Mesenteric fat pad (tissue), 1 donor: Measurements from ENCODE around the gene NXPE1. TPM values are rescaled to one million over a fixed set of nuclear protein-coding genes. Genes with fewer than 3 reads are reported as not detected.
"Not testable (repeated sequence)": the region's sequence is repeated elsewhere in the genome, so short reads cannot be mapped to it uniquely, and the experiment has no call there.

Experiments used
- DNase-seq: peaks from one replicate; pipeline ENCODE4 v3.0.0-alpha.2; 2020; ENCODE audit warnings: low spot score
- long read RNA-seq: library from polyadenylated mRNA; unstranded; transcript quantifications from one replicate; pipeline ENCODE4 v2.0.0, GENCODE V29; 2020
- total RNA-seq: library from RNA; stranded (reverse); fragmentation: NEBNext Ultra II Directional; extraction: Animal tissue kit (Norgen Biotek cat#: 25700); gene quantifications from one replicate; pipeline ENCODE4 v1.2.1, GENCODE V29; 2021
- donor health status: DM: yes; HTN: yes; CAD: no.

NXPE1 gene
- not detected for total RNA-seq
- long read RNA-seq = 0 reads

- no peak for DNase-seq
These were observed at the start of gene NXPE1 for GRCh38 chr11:114559425-114560310. Gene NXPE1 (minus strand): TSS chr11:114559881. CDS start chr11:114551201, 8,680 bp downstream.

- no peak for DNase-seq
These were observed 49.7 kb upstream of the NXPE1 start for GRCh38 chr11:114609429-114609828.

- not testable (repeated sequence) for DNase-seq
These were observed 48.9 kb upstream of the NXPE1 start for GRCh38 chr11:114608605-114609004.

- DNase-seq = no peak
These were observed 48.2 kb upstream of the NXPE1 start for GRCh38 chr11:114607753-114608459.

- DNase-seq = not testable (repeated sequence)
These were observed 47.1 kb upstream of the NXPE1 start for GRCh38 chr11:114606802-114607075.

- no peak for DNase-seq
These were observed 46.5 kb upstream of the NXPE1 start for GRCh38 chr11:114606003-114606801.

GRCh38 chr11:114605370-114605769 is 45.7 kb upstream of the NXPE1 start:
- DNase-seq = no peak

- no peak for DNase-seq
These were observed 45.2 kb upstream of the NXPE1 start for GRCh38 chr11:114604886-114605285.

- no peak for DNase-seq
These were observed 44.6 kb upstream of the NXPE1 start for GRCh38 chr11:114604179-114604813.

- not testable (repeated sequence) for DNase-seq
These were observed 43.5 kb upstream of the NXPE1 start for GRCh38 chr11:114603151-114603550.

- no peak for DNase-seq
These were observed 38.8 kb upstream of the NXPE1 start for GRCh38 chr11:114598461-114598860.

- no peak for DNase-seq
These were observed 36.7 kb upstream of the NXPE1 start for GRCh38 chr11:114596175-114596919.

- DNase-seq = no peak
These were observed 35.9 kb upstream of the NXPE1 start, which contains the start of gene NXPE4 for GRCh38 chr11:114595571-114595970. Gene NXPE4 (minus strand): TSS chr11:114595786. CDS start chr11:114594759, 1,027 bp downstream.

GRCh38 chr11:114594703-114595102 is 35.0 kb upstream of the NXPE1 start:
- DNase-seq = no peak

GRCh38 chr11:114587398-114587953 is 27.8 kb upstream of the NXPE1 start:
- no peak for DNase-seq

GRCh38 chr11:114586797-114587196 is 27.1 kb upstream of the NXPE1 start:
- no peak for DNase-seq

GRCh38 chr11:114571712-114572111 is 12.0 kb upstream of the NXPE1 start:
- DNase-seq = no peak

GRCh38 chr11:114569801-114570200 is 10.1 kb upstream of the NXPE1 start:
- no peak for DNase-seq

- DNase-seq = no peak
These were observed 6.6 kb upstream of the NXPE1 start for GRCh38 chr11:114566276-114566675.

GRCh38 chr11:114564831-114565230 is 5.2 kb upstream of the NXPE1 start:
- DNase-seq = no peak
